Muscle of back (tissue), 11 donors: ENCODE results near the gene RTCB. TPM values are rescaled to one million over a fixed set of nuclear protein-coding genes. Genes with fewer than 3 reads are reported as not detected.

ENCODE experiments used
- DNase-seq, 3 donors: peaks; one replicate each; pipeline versions ENCODE4 v3.0.0 to v3.0.0-alpha.2; 2013
- polyA plus RNA-seq, 10 donors: library from polyadenylated mRNA; unstranded; fragments of 120-200 nt; gene quantifications; one replicate each; pipeline ENCODE4 v1.2.1, GENCODE V29; 2013; ENCODE audit not compliant: insufficient read length in 10 of 10

RTCB gene
- polyA plus RNA-seq, 10 donors: 52.5 to 68.0 (median 60.7) TPM

DNA sequence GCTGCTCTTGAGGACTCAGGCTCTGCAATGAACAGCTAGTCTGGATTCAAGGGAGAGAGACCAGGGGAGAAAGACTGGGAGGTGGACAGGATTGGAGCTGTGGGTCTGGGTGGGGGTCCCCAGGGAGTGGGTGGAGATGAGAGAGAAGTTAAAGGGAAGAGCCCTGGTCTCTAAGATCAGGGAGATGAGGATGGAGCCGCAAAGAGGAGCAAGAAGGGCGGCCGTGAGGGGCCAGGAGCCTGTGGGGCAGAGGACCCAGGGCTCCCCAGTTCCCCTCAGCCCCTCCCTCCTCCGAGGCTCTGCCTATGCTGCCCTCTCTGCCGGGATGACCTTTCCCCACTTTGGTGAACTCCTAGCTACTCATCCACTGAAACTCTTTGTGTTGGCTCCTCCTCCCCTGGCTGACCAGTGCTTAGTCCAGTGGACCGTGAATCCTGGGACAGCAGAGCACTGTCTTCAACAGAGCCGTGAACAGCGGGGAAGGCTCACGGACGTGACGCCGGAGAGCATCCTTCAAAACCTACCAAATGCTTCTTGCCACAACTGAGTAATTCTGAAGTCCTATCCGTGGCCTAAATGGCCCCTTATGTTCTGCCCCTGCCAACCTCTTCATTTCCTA lies 70.8 kb downstream of the RTCB start:
- DNase-seq: no peak

DNA sequence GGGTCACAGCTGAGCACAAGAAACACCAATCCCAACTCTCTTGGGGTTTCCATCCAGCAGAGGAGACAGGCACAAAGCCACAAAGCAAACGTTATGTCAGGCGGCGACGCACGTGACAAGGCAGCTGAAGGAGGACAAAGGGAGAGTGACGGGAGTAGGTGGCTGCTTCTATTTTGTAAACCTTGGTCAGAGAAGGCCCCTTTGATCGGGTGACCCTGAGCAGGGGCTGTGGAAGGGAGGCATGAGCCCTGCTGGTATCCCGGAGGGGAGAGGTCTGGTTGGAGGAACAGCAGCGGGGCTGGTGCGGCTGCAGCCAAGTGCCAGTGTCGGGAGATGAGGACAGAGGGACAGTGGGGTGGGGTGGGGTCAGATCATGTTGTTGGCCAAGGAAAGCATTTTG lies 71.6 kb downstream of the RTCB start:
- no peak for DNase-seq

DNA sequence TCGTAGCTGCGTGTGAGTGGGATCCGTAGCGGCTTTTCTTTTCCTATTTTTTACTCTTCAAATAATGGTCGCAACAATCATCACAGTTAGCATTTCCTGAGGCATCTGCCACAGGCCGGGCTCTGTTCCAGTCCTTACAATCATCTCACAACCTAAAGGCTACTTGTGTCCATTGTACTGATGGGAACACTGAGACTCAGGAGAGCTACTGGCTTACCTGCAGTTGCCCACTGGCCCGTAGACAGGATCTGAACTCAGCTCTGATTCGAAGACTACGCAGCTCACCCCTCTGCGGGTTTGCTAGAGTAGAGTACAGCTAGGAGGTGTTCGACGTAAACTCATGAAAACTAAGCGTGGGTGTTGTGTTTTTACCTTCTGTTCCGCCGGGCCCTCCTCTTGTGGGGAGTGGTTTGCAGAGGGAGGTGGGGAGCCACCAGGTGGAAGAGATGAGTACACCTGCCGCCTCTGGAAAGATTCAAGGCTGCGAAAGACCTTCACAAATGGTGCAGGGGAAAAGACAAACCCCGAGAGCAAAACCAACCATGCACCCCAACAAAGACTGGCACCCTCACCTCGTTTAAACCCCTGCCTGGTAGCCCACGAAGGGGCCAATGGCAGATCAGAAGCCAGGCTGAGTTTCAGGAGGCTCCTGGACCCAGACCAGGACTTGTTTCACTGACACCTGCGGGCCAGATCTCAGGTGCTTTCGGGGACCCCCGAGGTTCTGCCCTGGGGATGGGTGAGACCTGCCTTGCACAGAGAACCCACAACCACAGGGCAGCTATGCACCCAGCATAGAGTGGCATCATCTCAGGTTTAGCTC lies 72.6 kb downstream of the RTCB start:
- no peak for DNase-seq

DNA sequence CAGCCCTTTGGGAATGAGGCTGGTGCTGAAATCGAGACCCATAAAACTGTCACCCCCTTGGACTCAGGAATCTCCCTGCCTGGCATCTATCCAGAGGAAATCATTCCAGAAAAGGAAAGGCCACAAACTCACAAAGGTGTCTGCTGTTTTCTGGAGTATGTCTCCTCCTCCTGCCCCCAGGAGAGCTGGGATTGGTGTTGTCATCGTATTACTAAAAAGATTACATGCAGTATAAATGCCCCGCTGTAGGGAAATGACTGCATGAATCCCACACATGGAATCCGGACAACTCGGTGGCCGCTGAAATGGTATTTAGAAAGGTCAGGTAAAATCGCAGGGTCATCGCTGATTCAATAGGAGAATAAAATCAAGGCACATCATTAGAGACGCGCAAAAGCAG lies 73.3 kb downstream of the RTCB start:
- no peak for DNase-seq

Other genes starting within 250 kb of the RTCB start
- gene RFPL2, start 207.2 kb downstream of the RTCB start, polyA plus RNA-seq: under 1 TPM in 1 of 10 donors, not detected in 9; 0.14 TPM
- 1 to 10 TPM in 1 of 10 donors, under 1 TPM in 9; 0.36 to 2.1 (median 0.58) TPM for gene SLC5A4, start 156.9 kb downstream of the RTCB start, polyA plus RNA-seq
- not detected for gene RFPL3, start 54.4 kb downstream of the RTCB start, polyA plus RNA-seq
- gene BPIFC, start 52.2 kb upstream of the RTCB start, polyA plus RNA-seq: under 1 TPM in 1 of 10 donors, not detected in 9; 0.34 TPM
- gene FBXO7, start 62.6 kb upstream of the RTCB start, polyA plus RNA-seq: 10 to 100 TPM; 55.5 to 87.1 (median 63.4) TPM